Fibroblast of skin of back (primary cell): Measurements from ENCODE around the gene GCNT1.

Experiments used
- DNase-seq: peaks from one replicate; pipeline ENCODE4 v3.0.0-alpha.2; 2013

GCNT1 gene

DNA sequence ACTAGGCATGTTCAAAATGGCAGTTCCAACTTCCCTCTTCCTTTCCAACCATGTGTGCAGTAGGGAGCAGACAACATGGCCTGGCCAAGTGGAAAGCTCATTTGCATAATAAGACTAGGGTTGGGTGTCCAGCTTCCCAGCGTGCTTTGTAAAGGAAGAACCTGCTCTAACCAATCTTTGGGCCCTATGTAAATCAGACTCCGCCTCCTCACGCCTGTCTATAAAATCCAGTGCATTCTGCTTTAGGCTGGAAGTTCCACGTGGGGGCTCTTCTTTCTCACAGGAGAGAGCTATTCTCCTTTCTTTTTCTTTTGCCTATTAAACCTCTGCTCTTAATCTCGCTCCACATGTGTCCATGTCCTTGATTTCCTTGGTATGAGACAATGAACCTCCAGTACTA, 83.4 kb downstream of the GCNT1 start:
- DNase-seq: no peak

DNA sequence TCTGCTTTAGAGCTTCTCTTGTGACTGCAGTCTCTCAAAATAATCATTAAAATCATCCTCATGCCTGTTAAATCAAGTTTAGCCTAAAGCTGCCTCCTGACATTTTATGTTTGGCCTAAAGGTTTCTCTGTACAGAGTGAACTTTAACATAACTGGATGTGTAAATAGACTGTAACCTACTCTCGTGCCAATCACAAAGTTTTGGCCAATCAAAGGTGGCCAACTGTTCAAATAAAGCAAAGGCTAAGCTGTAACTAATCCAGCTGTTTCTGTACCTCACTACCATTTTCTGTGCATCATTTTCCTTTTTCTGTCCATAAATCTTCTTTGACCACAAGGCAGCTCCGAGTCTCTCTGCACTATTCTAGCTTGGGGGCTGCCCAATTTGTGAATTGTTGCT, 86.2 kb downstream of the GCNT1 start:
- no peak for DNase-seq

DNA sequence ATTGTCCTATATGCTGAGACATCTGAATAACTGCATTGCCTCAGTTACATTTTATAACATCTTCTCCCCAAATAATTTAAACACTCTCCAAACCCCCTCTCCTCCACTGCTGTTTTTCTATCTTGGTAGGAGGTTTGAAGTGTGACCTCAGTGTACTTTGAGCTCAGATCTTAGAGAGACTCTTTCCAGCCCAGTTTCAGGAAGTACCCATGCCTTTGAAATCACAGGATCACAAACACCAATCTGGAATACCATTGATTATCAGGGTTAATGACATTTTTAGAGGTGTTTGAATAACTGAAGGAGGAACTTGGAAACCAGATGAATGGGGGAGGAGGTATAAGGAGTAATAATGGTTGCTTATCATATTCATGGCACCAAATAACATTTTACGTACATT, 93.2 kb downstream of the GCNT1 start:
- DNase-seq: no peak

DNA sequence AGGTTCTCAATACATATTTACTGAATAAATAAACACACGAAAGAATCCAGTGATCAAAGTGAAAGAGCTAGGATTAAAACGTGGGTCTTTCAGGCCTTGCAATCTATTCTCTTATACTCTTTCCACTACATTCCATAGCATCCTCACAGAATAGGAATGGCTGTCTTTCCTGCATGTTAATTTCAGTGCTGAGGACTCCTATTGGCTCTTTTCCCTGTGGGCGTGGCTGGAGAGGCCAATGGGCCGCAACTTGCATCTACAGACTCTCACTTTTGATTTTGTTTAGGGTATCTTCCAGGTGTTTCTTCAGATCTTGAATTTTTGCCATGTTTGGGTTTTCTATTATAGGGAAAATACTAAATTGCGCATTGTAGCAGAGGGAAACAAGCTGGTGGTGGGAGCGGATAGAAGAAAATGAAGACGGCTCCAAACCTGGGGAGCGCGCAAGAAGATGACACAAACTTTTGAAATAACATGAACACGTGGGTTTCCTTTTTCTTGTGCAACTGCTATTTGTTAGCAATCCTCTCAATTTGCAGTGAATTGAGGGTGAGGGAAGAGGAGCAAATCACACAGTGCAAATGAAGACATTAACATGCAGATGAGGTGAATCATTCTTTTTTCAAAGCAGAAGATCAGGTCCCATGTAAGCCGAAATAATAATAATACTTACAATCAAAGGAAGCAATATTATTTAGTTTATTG, 93.9 kb downstream of the GCNT1 start:
- DNase-seq: no peak

DNA sequence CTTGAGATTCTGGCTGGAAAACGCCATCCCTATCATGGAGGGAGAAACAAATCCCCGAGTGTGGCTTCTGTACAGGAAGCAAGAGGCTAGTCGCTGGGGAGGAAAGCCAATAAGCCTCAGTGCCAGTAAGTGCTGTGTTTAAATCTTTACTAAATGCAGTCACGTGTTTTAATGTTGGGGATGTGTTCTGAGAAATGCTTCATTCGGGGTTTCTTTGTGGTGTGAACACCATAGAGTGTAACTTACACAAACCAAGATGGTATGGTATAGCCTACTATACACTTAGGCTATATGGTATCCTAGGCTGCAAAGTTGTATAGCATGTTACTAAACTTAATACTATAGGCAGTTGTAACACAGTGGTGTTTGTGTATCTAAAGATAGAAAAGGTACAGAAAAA, 94.7 kb downstream of the GCNT1 start:
- DNase-seq: no peak
